Hepatocyte (in vitro differentiated cells): Measurements from ENCODE around the gene PTCH2.

Experiments used
- EZH2 ChIP-seq: fragments of 200-600 bp; sonication (generic); IDR thresholded peaks from 2 replicates; pipeline ENCODE4 v1.6.1; 2016; ENCODE audit warnings: antibody characterized with exemption, mild to moderate bottlenecking, borderline replicate concordance
- TF ChIP-seq, protein P1 (sequence below): fragments of 200-600 bp; sonication (generic); IDR thresholded peaks from 2 replicates; pipeline ENCODE4 v1.5.1; 2016; ENCODE audit warnings: antibody characterized with exemption, mild to moderate bottlenecking; ENCODE audit not compliant: poor library complexity

- TF ChIP-seq, protein P1, sequence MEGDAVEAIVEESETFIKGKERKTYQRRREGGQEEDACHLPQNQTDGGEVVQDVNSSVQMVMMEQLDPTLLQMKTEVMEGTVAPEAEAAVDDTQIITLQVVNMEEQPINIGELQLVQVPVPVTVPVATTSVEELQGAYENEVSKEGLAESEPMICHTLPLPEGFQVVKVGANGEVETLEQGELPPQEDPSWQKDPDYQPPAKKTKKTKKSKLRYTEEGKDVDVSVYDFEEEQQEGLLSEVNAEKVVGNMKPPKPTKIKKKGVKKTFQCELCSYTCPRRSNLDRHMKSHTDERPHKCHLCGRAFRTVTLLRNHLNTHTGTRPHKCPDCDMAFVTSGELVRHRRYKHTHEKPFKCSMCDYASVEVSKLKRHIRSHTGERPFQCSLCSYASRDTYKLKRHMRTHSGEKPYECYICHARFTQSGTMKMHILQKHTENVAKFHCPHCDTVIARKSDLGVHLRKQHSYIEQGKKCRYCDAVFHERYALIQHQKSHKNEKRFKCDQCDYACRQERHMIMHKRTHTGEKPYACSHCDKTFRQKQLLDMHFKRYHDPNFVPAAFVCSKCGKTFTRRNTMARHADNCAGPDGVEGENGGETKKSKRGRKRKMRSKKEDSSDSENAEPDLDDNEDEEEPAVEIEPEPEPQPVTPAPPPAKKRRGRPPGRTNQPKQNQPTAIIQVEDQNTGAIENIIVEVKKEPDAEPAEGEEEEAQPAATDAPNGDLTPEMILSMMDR: no peak
- no peak for TF ChIP-seq EZH2
Observed at GRCh38 chr1:44806704-44807363, 36.2 kb downstream of the PTCH2 start, which contains the start of gene DYNLT4.
